Testis (tissue), 3 donors: ENCODE data around the gene COL5A2. TPM values are rescaled to one million over a fixed set of nuclear protein-coding genes. Genes with fewer than 3 reads are reported as not detected.

Source experiments
- DNase-seq: peaks from one replicate; pipeline ENCODE4 v3.0.0-alpha.2; 2019
- H3K27ac ChIP-seq, 2 donors: fragments of 200-600 bp; sonication (generic); one replicate each; pipeline ENCODE4 v1.5.1; 2019
- H3K27me3 ChIP-seq: fragments of 200-600 bp; sonication (generic); one replicate; pipeline ENCODE4 v1.5.1; 2019
- H3K36me3 ChIP-seq: fragments of 200-600 bp; sonication (generic); one replicate; pipeline ENCODE4 v1.5.1; 2017; ENCODE audit warnings: low read depth; ENCODE audit errors: missing control alignments
- H3K4me1 ChIP-seq: fragments of 200-600 bp; sonication (generic); one replicate; pipeline ENCODE4 v1.5.1; 2019
- H3K4me3 ChIP-seq, 2 donors: fragments of 200-600 bp; sonication (generic); one replicate each; pipeline ENCODE4 v1.5.1; 2017 to 2019
- H3K9me3 ChIP-seq: fragments of 200-600 bp; sonication (generic); one replicate; pipeline ENCODE4 v1.5.1; 2017
- POLR2A ChIP-seq: fragments of 450-650 bp; IDR thresholded peaks from one replicate; pipeline ENCODE4 v1.6.1; 2017; ENCODE audit warnings: antibody characterized with exemption, mild to moderate bottlenecking, moderate library complexity
- WGBS, 2 donors: methylation state at CpG; one replicate each; pipeline ENCODE4 v1.1.5; 2018; 5-methylcytosine and 5-hydroxymethylcytosine counted together
- intact Hi-C: fragments of 100-400 bp; cut with DNase I; formaldehyde crosslinking; loops from one replicate; pipeline ENCODE4 v1.15.1; 2023; ENCODE audit warnings: low total_unique reads
- polyA plus RNA-seq: library from polyadenylated mRNA; stranded (reverse); fragments of 350-450 nt; fragmentation: Illumina TruSeq; extraction: RNeasy Lipid Tissue Mini Kit (QIAGEN cat#74804); gene quantifications from one replicate; pipeline ENCODE4 v1.2.3, GENCODE V29; 2014; ENCODE audit warnings: low read depth, low replicate concordance; ENCODE audit not compliant: insufficient read depth
- total RNA-seq, 2 donors: library from RNA; depleted of rRNA; stranded (reverse); fragments of >200 nt; gene quantifications; one replicate each; pipeline ENCODE4 v1.2.3, GENCODE V29; 2016
- TF ChIP-seq, protein P1 (sequence below), 3 experiments: fragments of 450-650 bp in 2 of 3; fragments of 200-600 bp in 1 of 3; sonication (generic) in 1 of 3; IDR thresholded peaks; one replicate each; pipeline ENCODE4 v1.5.1; 2016 to 2019; ENCODE audit warnings: antibody characterized with exemption in 3 of 3, mild to moderate bottlenecking in 2 of 3, moderate library complexity in 1 of 3

COL5A2 gene
- total and polyA plus RNA-seq, 3 donors from 2014 or later: 12.9 to 24.7 (median 15.7) TPM

DNA sequence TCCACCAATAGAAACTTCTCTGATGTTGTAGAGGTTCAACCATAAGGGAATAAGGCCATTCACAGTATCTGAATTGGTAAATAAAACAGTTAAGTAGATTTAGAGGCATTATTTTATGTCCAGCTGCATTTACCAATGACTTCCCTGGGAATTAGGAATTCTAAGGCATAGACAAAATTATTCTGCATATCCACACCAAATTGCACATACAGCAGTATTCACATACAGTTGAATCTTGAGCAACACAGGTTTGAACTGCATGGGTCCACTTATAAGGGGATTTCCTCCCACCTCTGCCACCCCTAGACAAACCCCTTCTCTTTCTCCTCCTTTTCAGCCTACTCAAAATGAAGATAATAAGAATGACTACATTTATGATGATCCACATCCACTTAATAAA, 54.4 kb downstream of the COL5A2 start:
- no peaks in the 10 kb centered on the region for H3K4me1 ChIP-seq
- no peaks in the 10 kb centered on the region for H3K27me3 ChIP-seq

DNA sequence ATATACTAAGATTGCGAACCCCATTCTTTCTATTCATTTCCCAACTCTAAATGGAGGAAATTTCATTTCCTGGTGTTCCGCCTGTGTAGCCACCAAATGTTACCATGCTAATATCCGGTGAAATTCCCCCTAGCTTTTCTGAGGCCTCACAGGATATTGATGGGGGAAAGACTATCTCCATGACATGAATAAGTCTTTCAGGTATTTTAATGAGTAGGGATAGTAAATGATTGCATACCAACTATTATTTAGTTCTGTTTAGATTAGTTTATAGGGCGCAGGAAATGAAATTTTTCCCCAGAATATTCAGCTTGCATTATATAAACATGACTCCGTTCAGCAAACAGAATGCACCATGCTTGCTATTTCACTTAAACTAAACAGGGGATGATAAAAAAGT, 55.4 kb downstream of the COL5A2 start:
- Histone ChIP-seq H3K4me1 (no peaks in the 10 kb centered on the region), H3K9me3 (no peaks in the 10 kb centered on the region), H3K27me3 (no peaks in the 10 kb centered on the region), H3K36me3 (no peaks in the 10 kb centered on the region), H3K27ac (no peak overlapping the region), H3K4me3 (no peak overlapping the region)
- WGBS, 2 donors: 88 to 95% methylated on average over 5 of the region's 5 CpGs
- intact Hi-C loops: no loop called here
- no peak for DNase-seq
- TF ChIP-seq, protein P1, sequence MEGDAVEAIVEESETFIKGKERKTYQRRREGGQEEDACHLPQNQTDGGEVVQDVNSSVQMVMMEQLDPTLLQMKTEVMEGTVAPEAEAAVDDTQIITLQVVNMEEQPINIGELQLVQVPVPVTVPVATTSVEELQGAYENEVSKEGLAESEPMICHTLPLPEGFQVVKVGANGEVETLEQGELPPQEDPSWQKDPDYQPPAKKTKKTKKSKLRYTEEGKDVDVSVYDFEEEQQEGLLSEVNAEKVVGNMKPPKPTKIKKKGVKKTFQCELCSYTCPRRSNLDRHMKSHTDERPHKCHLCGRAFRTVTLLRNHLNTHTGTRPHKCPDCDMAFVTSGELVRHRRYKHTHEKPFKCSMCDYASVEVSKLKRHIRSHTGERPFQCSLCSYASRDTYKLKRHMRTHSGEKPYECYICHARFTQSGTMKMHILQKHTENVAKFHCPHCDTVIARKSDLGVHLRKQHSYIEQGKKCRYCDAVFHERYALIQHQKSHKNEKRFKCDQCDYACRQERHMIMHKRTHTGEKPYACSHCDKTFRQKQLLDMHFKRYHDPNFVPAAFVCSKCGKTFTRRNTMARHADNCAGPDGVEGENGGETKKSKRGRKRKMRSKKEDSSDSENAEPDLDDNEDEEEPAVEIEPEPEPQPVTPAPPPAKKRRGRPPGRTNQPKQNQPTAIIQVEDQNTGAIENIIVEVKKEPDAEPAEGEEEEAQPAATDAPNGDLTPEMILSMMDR (IDR thresholded peaks at IDR 0.05): no peak
- TF ChIP-seq POLR2A: no peak

More for the DNA sequence above, 54.4 kb downstream of the COL5A2 start:
- Histone ChIP-seq H3K9me3 (no peaks in the 10 kb centered on the region), H3K27ac (no peak overlapping the region), H3K4me3 (no peak overlapping the region), H3K36me3 (no peaks in the 10 kb centered on the region)
- intact Hi-C loops: no loop called here
- no peak for TF ChIP-seq POLR2A
- TF ChIP-seq, protein P1 (IDR thresholded peaks at IDR 0.05): no peak
- no peak for DNase-seq

DNA sequence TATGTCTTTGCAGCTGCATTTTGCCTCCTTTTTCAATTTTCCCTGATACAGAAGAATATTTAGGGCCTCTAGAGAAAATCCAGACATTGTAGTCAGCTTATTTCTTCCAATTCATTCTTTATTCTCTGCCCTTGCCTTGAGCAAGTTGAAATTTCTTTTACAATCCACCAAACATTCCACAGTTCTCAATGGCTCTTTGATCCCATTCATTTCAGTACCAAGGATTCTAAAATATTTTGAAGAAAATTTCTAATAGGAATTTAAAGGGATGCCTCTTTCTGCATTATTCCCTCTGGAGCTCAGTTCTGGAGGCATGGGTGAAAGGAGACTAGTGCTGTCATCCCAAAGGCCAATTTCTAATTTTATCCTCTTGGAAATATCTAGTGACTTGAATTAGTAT, 61.2 kb downstream of the COL5A2 start:
- Histone ChIP-seq H3K4me3 (no peak overlapping the region), H3K27me3 (no peaks in the 10 kb centered on the region), H3K4me1 (no peaks in the 10 kb centered on the region), H3K9me3 (no peaks in the 10 kb centered on the region), H3K36me3 (no peaks in the 10 kb centered on the region), H3K27ac (no peak overlapping the region)
- intact Hi-C loops: no loop called here
- no peak for DNase-seq
- TF ChIP-seq, protein P1 (IDR thresholded peaks at IDR 0.05): no peak
- no peak for TF ChIP-seq POLR2A

DNA sequence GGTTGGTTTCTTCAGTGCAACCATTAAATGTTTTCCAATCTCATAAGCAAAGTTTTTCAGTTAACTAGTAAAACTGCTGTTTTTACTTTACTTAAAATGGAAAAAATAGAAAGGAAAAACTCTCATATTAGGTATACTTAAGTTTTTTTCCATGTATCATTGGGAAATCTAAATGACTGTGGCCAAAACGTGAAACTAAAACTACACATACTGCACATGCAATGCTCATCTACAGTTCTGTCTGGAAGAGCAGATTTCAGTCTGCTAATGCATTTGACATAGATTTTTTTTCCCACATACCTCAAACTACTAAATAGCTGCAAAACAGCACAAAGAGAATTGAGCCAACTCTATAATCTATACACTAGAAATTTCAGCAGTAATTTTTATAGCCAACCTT, 62.6 kb downstream of the COL5A2 start:
- H3K27me3 ChIP-seq: no peaks in the 10 kb centered on the region
- no peaks in the 10 kb centered on the region for H3K9me3 ChIP-seq
- TF ChIP-seq POLR2A: no peak
- TF ChIP-seq, protein P1 (IDR thresholded peaks at IDR 0.05): no peak
- H3K4me1 ChIP-seq: no peaks in the 10 kb centered on the region
- no peak overlapping the region for H3K4me3 ChIP-seq
- WGBS, 2 donors: 51 to 55% methylated on average over 1 of the region's 1 CpG
- no peak overlapping the region for H3K27ac ChIP-seq
- intact Hi-C loops: no loop called here
- DNase-seq: no peak
- H3K36me3 ChIP-seq: no peaks in the 10 kb centered on the region

DNA sequence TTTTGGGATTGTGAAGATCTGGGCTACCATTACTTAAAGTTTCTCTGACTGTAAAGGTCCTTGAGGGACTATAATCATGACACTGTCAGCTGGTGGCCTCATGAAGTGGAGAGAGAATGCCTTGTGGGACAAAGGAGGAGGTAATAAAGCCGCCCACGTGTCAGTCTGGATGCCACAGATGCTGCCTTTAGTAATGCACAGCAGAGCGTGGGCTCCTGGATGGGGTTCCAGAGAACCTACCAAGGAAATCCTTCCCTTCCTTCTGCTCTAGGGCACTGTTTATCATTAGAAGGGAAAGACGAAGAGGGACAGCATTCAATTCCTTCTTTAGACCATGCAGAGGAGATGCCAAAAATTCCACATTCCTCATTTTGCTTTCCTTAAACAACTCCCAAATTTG, 63.5 kb downstream of the COL5A2 start:
- WGBS, 2 donors: 77 to 80% methylated on average over 4 of the region's 4 CpGs
- Histone ChIP-seq H3K27ac (no peak overlapping the region), H3K9me3 (no peaks in the 10 kb centered on the region), H3K4me3 (no peak overlapping the region), H3K4me1 (no peaks in the 10 kb centered on the region), H3K27me3 (no peaks in the 10 kb centered on the region), H3K36me3 (no peaks in the 10 kb centered on the region)
- intact Hi-C loops: no loop called here
- no peak for DNase-seq
- TF ChIP-seq, protein P1 (IDR thresholded peaks at IDR 0.05): no peak
- TF ChIP-seq POLR2A: no peak
